Measurements from ENCODE around the gene TBC1D22A. TPM values are rescaled to one million over a fixed set of nuclear protein-coding genes. Genes with fewer than 3 reads are reported as not detected.

The TBC1D22A gene
- total RNA-seq, 1 donor from 2014 or later: 87.8 TPM

GRCh38 chr22:47055461-47055860 is 293.0 kb downstream of the TBC1D22A start:
- no peak for TF ChIP-seq CTCF (IDR thresholded peaks at IDR 0.05)
- Histone ChIP-seq H3K27ac (no peak overlapping the region), H3K4me3 (no peak overlapping the region), H3K9me3 (no peaks in the 10 kb centered on the region), H3K27me3 (no peaks in the 10 kb centered on the region), H3K4me1 (no peaks in the 10 kb centered on the region), H3K36me3 (peaks cover 0 to 3% of the 10 kb centered on the region in 2 donors)
- no peak for DNase-seq (ENCODE audit: low spot score in 2 of 2)
- intact Hi-C loops (cut with DNase I): no loop called here

GRCh38 chr22:47055921-47056320 is 293.5 kb downstream of the TBC1D22A start:
- no peak for DNase-seq (ENCODE audit: low spot score in 2 of 2)
- Histone ChIP-seq H3K9me3 (no peaks in the 10 kb centered on the region), H3K4me1 (no peaks in the 10 kb centered on the region), H3K27me3 (no peaks in the 10 kb centered on the region), H3K4me3 (no peak overlapping the region), H3K36me3 (peaks cover under 1 to 3% of the 10 kb centered on the region in 2 donors), H3K27ac (no peak overlapping the region)
- intact Hi-C loops (cut with DNase I): no loop called here
- TF ChIP-seq CTCF (IDR thresholded peaks at IDR 0.05): no peak

- H3K27ac ChIP-seq: no peak overlapping the region
- H3K27me3 ChIP-seq: no peaks in the 10 kb centered on the region
- no peaks in the 10 kb centered on the region for H3K4me1 ChIP-seq
- DNase-seq (ENCODE audit: low spot score in 2 of 2): no peak
- no peak overlapping the region for H3K4me3 ChIP-seq
- TF ChIP-seq CTCF (IDR thresholded peaks at IDR 0.05): no peak
- intact Hi-C loops (cut with DNase I): no loop called here
- peaks cover 5 to 6% of the 10 kb centered on the region in 2 donors for H3K36me3 ChIP-seq
- no peaks in the 10 kb centered on the region for H3K9me3 ChIP-seq
Observed at GRCh38 chr22:47056361-47056760, 293.9 kb downstream of the TBC1D22A start.

GRCh38 chr22:47056776-47057470 is 294.5 kb downstream of the TBC1D22A start:
- H3K27me3 ChIP-seq: no peaks in the 10 kb centered on the region
- peaks cover 6% of the 10 kb centered on the region in 2 donors for H3K36me3 ChIP-seq
- TF ChIP-seq CTCF (IDR thresholded peaks at IDR 0.05): no peak
- no peak for DNase-seq (ENCODE audit: low spot score in 2 of 2)
- intact Hi-C loops (cut with DNase I): no loop called here
- no peaks in the 10 kb centered on the region for H3K9me3 ChIP-seq
- no peak overlapping the region for H3K4me3 ChIP-seq
- no peaks in the 10 kb centered on the region for H3K4me1 ChIP-seq
- no peak overlapping the region for H3K27ac ChIP-seq

DNA sequence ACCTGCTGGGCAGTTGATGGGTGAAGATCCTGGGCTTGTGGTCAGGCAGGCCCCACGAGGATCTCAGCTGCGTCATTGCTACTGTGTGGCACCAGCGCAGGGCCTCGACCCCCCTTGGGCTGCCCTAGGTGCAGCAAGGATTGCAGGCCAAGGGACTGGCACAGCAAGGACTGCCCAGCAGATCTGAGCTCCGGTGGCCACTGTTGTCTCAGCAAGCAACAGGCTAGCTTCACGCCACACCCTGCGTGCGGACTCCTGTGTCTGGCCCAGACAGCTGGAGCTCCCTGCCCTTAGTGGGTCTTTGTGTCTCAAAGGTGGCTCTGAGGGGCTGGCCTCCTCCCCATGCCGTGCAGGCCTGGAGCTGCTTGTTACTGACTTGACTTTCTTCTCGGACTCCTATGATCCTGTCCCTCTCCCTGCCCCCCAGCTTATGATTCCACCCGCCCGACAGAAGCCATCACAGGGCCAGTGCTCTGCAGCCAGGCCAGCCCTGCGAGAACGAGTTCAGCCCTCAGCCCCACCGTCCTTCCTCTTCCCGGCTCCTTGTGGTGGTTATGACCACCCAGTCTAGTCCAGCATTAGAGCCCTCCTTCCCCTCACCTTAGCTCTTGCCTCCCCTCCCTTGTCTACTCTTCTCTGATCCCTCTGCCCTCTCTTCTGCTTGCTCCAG is 295.6 kb downstream of the TBC1D22A start:
- peaks cover 6 to 15% of the 10 kb centered on the region in 2 donors for H3K36me3 ChIP-seq
- intact Hi-C loops (cut with DNase I): no loop called here
- H3K4me1 ChIP-seq: no peaks in the 10 kb centered on the region
- H3K4me3 ChIP-seq: no peak overlapping the region
- TF ChIP-seq CTCF (IDR thresholded peaks at IDR 0.05): no peak
- DNase-seq (ENCODE audit: low spot score in 2 of 2): no peak
- no peaks in the 10 kb centered on the region for H3K27me3 ChIP-seq
- H3K27ac ChIP-seq: no peak overlapping the region
- no peaks in the 10 kb centered on the region for H3K9me3 ChIP-seq

Measured in ascending aorta (tissue), 2 donors.